Endothelial cell of umbilical vein (primary cell): Measurements from ENCODE around the gene ZNF385D. TPM values are rescaled to one million over a fixed set of nuclear protein-coding genes. Genes with fewer than 3 reads are reported as not detected.

ENCODE experiments used
- BruUV-seq: library from RNA; stranded (reverse); fragments of 400-500 nt; replicated peaks from 2 replicates; lab custom pipeline; 2021; lab: Mats Ljungman, UMichigan
- CTCF ChIA-PET: fragments of 300-600, 350-600 bp; sonication (Branson Sonifier 250); formaldehyde crosslinking; loops from one replicate; lab custom pipeline; 2021; ENCODE audit warnings: antibody characterized with exemption, inconsistent platforms; lab: Charles Lee
- POLR2A ChIA-PET: fragments of 300-600, 350-600 bp; sonication (Branson Sonifier 250); formaldehyde crosslinking; loops from one replicate; lab custom pipeline; 2021; ENCODE audit warnings: antibody characterized with exemption, inconsistent platforms; lab: Charles Lee
- DNase-seq: peaks from one replicate; pipeline ENCODE4 v3.0.0-alpha.2; 2011; ENCODE audit warnings: low read depth, low spot score
- FAIRE-seq: peaks from 2 replicates; lab custom pipeline; 2011; peaks lifted over from hg19 to GRCh38; lab: Jason Lieb, UNC
- H2AFZ ChIP-seq: 2 replicates; pipeline ENCODE4 v1.6.0; 2012; ENCODE audit warnings: low read depth, low read length, control low read depth, inconsistent platforms
- H3K27ac ChIP-seq: 2 replicates; pipeline ENCODE4 v1.5.1; 2011; ENCODE audit warnings: low read depth, mild to moderate bottlenecking, control low read depth, low read length, moderate library complexity; ENCODE audit not compliant: insufficient read depth
- H3K27me3 ChIP-seq, 2 experiments: 2 replicates each; pipeline versions ENCODE4 v1.6.0 to v1.6.1; 2011; ENCODE audit warnings: low read length in 2 of 2, mixed read lengths in 1 of 2; ENCODE audit not compliant: control insufficient read depth in 2 of 2, insufficient read depth in 2 of 2
- H3K36me3 ChIP-seq, 2 experiments: 2 replicates in 1 of 2; 3 replicates in 1 of 2; pipeline ENCODE4 v1.5.1; 2011; ENCODE audit warnings: low read length in 2 of 2, mild to moderate bottlenecking in 1 of 2, moderate library complexity in 1 of 2; ENCODE audit not compliant: control insufficient read depth in 2 of 2, insufficient read depth in 2 of 2; ENCODE audit errors: extremely low read depth in 1 of 2
- H3K4me1 ChIP-seq: 3 replicates; pipeline ENCODE4 v1.5.1; 2011; ENCODE audit warnings: mild to moderate bottlenecking, low read length; ENCODE audit not compliant: control insufficient read depth, insufficient read depth; ENCODE audit errors: extremely low read depth
- H3K4me2 ChIP-seq: 2 replicates; pipeline ENCODE4 v1.6.1; 2011; ENCODE audit warnings: low read length, control low read depth, mixed read lengths; ENCODE audit not compliant: insufficient read depth
- H3K4me3 ChIP-seq, 3 experiments: fragments of 200-600 bp in 1 of 3; sonication (generic), shearing (Covaris generic) in 1 of 3; replicated peaks in 1 of 3; 2 replicates each; pipeline ENCODE4 v1.5.1; 2011 to 2016; ENCODE audit warnings: control low read depth in 3 of 3, low read length in 3 of 3, mild to moderate bottlenecking in 2 of 3, inconsistent platforms in 1 of 3, low read depth in 1 of 3, moderate library complexity in 1 of 3; ENCODE audit not compliant: insufficient read depth in 1 of 3
- H3K79me2 ChIP-seq: 2 replicates; pipeline ENCODE4 v1.6.0; 2012; ENCODE audit warnings: low read length, inconsistent platforms; ENCODE audit not compliant: control insufficient read depth, insufficient read depth
- H3K9ac ChIP-seq: replicated peaks from 2 replicates; pipeline ENCODE3; 2011; ENCODE audit warnings: low read length, control low read depth; ENCODE audit not compliant: insufficient read depth; ENCODE audit errors: extremely low read depth
- H3K9me1 ChIP-seq: replicated peaks from 3 replicates; pipeline ENCODE4 v1.6.0; 2011; ENCODE audit warnings: mild to moderate bottlenecking, low read length; ENCODE audit not compliant: control insufficient read depth, insufficient read depth; ENCODE audit errors: extremely low read depth
- H3K9me3 ChIP-seq: replicated peaks from 2 replicates; pipeline ENCODE4 v1.5.1; 2012; ENCODE audit warnings: low read length, inconsistent platforms; ENCODE audit not compliant: control insufficient read depth, insufficient read depth
- H4K20me1 ChIP-seq: replicated peaks from 2 replicates; pipeline ENCODE3; 2011; ENCODE audit warnings: mild to moderate bottlenecking, low read length; ENCODE audit not compliant: control insufficient read depth, insufficient read depth; ENCODE audit errors: extremely low read depth
- CTCF ChIP-seq, 2 donors: IDR thresholded peaks; 1 replicate in 1 of 2; 2 replicates in 1 of 2; pipeline ENCODE4 v1.5.1; 2011; ENCODE audit warnings: low read length in 2 of 2, mild to moderate bottlenecking in 2 of 2, moderate library complexity in 2 of 2, control low read depth in 1 of 2, inconsistent platforms in 1 of 2, low read depth in 1 of 2; ENCODE audit not compliant: insufficient read depth in 1 of 2; ENCODE audit errors: extremely low read depth in 1 of 2
- EZH2 ChIP-seq: IDR thresholded peaks from 2 replicates; pipeline ENCODE4 v1.6.1; 2012; ENCODE audit warnings: borderline replicate concordance, low read depth, mild to moderate bottlenecking, moderate library complexity, low read length, inconsistent platforms; ENCODE audit not compliant: severe bottlenecking
- FOS ChIP-seq: IDR thresholded peaks from 2 replicates; pipeline ENCODE4 v1.6.1; 2011; ENCODE audit warnings: mild to moderate bottlenecking, low read length, moderate library complexity, borderline replicate concordance; ENCODE audit not compliant: insufficient read depth
- GATA2 ChIP-seq: IDR thresholded peaks from 2 replicates; pipeline ENCODE4 v1.7.0; 2011; ENCODE audit warnings: low read depth, mild to moderate bottlenecking, moderate library complexity, mixed read lengths, low read length; ENCODE audit not compliant: insufficient read length, insufficient read depth
- JUN ChIP-seq: IDR thresholded peaks from 2 replicates; pipeline ENCODE4 v1.6.1; 2011; ENCODE audit warnings: borderline replicate concordance, low read depth; ENCODE audit not compliant: insufficient read length, insufficient read depth
- MAX ChIP-seq: IDR thresholded peaks from 2 replicates; pipeline ENCODE4 v1.6.1; 2011; ENCODE audit not compliant: insufficient read depth, insufficient read length
- MYC ChIP-seq: IDR thresholded peaks from one replicate; pipeline ENCODE4 v1.6.1; 2011; ENCODE audit warnings: mild to moderate bottlenecking, low read depth, low read length
- POLR2A ChIP-seq: IDR thresholded peaks from 2 replicates; pipeline ENCODE4 v1.6.1; 2012; ENCODE audit warnings: low read depth, mild to moderate bottlenecking, control low read depth, low read length
- POLR2AphosphoS5 ChIP-seq: IDR thresholded peaks from 2 replicates; pipeline ENCODE4 v1.6.1; 2012; ENCODE audit warnings: low read depth, mild to moderate bottlenecking, control low read depth, low read length, moderate library complexity; ENCODE audit not compliant: insufficient read depth
- dilution Hi-C: fragments of 300-500 bp; cut with MboI; formaldehyde crosslinking; loops from one replicate; pipeline ENCODE4 v1.15.0; 2019; ENCODE audit warnings: low sequenced_read_pairs; ENCODE audit not compliant: extremely low pct_ligation_motif_present
- intact Hi-C: fragments of 100-400 bp; cut with micrococcal nuclease; formaldehyde crosslinking; loops from one replicate; pipeline ENCODE4 v1.10.0; 2022
- polyA plus RNA-seq, 4 experiments: library from polyadenylated mRNA; depleted of rRNA in 3 of 4; stranded (reverse) in 3 of 4; unstranded in 1 of 4; fragments of >200 nt; gene quantifications; 2 replicates each; pipeline versions ENCODE4 v1.2.1 to v1.2.3, GENCODE V29; 2011 to 2012; ENCODE audit warnings: missing spikeins in 1 of 4
- total RNA-seq: library from RNA; stranded (reverse); gene quantifications from 2 replicates; pipeline ENCODE4 v1.2.3, GENCODE V29; 2021

The ZNF385D gene
- total and polyA plus RNA-seq, 2 donors (not counting 3 experiments of a cell fraction or from before 2014, with no cell fraction given) = not detected

- intact Hi-C loops = no loop called here
Observed at GRCh38 chr3:21747966-21748555, 2.9 kb downstream of the ZNF385D start.

GRCh38 chr3:21747376-21747775 is 3.6 kb downstream of the ZNF385D start:
- Histone ChIP-seq H3K4me2 (no peak overlapping the region), H2AFZ (no peak overlapping the region), H3K9me1 (no peaks in the 10 kb centered on the region), H3K4me3 (no peak overlapping the region), H3K27ac (no peak overlapping the region), H3K36me3 (no peaks in the 10 kb centered on the region), H3K27me3 (peaks cover 0 to 17% of the 10 kb centered on the region in 2 experiments), H3K9ac (no peak overlapping the region), H4K20me1 (no peaks in the 10 kb centered on the region), H3K4me1 (no peaks in the 10 kb centered on the region), H3K9me3 (no peaks in the 10 kb centered on the region), H3K79me2 (no peaks in the 10 kb centered on the region)
- ChIA-PET POLR2A (no interaction called here), CTCF (no interaction called here)
- intact Hi-C loops = no loop called here
- DNase-seq (no peak), FAIRE-seq (no peak)
- TF ChIP-seq EZH2 (no peak), POLR2A (no peak), JUN (no peak), GATA2 (no peak), POLR2AphosphoS5 (no peak), CTCF (IDR thresholded peaks at IDR 0.05; ENCODE audit: extremely low read depth in 1 of 2, insufficient read depth in 1 of 2, low read depth in 1 of 2, low read length in 2 of 2) (no peak), MYC (no peak), MAX (no peak), FOS (no peak)
- BruUV-seq = no TSS peak
- dilution Hi-C loops = no loop called here

More at GRCh38 chr3:21747966-21748555, 2.9 kb downstream of the ZNF385D start:
- no peaks in the 10 kb centered on the region for H3K36me3 ChIP-seq
- no peak overlapping the region for H3K9ac ChIP-seq
- dilution Hi-C loops = no loop called here
- TF ChIP-seq EZH2 (no peak), GATA2 (no peak), FOS (no peak), MYC (no peak), POLR2AphosphoS5 (no peak)
- no peak overlapping the region for H3K4me2 ChIP-seq
- FAIRE-seq (no peak), DNase-seq (no peak)
- H2AFZ ChIP-seq = no peak overlapping the region
- no peaks in the 10 kb centered on the region for H3K9me3 ChIP-seq
- H3K27ac ChIP-seq = no peak overlapping the region
- H3K4me3 ChIP-seq = no peak overlapping the region
- BruUV-seq = no TSS peak
- H3K4me1 ChIP-seq = no peaks in the 10 kb centered on the region
- peaks cover 0 to 17% of the 10 kb centered on the region in 2 experiments for H3K27me3 ChIP-seq
- ChIA-PET POLR2A (no interaction called here), CTCF (no interaction called here)
- H4K20me1 ChIP-seq = no peaks in the 10 kb centered on the region
- no peaks in the 10 kb centered on the region for H3K79me2 ChIP-seq
- no peaks in the 10 kb centered on the region for H3K9me1 ChIP-seq
